MV-4-11 (cell line): ENCODE measurements around the gene FOXA3.
"Not testable (repeated sequence)": the region's sequence is repeated elsewhere in the genome, so short reads cannot be mapped to it uniquely, and the experiment has no call there.

Source experiments
- DNase-seq: peaks from one replicate; lab custom pipeline; 2025; lab: John Stamatoyannopoulos, UW

FOXA3 gene

GRCh38 chr19:45828523-45828922, 35.6 kb upstream of the FOXA3 start:
- no peak for DNase-seq

- DNase-seq: no peak
These were observed 35.2 kb upstream of the FOXA3 start for GRCh38 chr19:45828945-45829344.

- DNase-seq: no peak
These were observed 29.2 kb upstream of the FOXA3 start for GRCh38 chr19:45834970-45835369.

- no peak for DNase-seq
These were observed 21.9 kb upstream of the FOXA3 start for GRCh38 chr19:45842198-45842597.

GRCh38 chr19:45847663-45848062, 16.5 kb upstream of the FOXA3 start:
- DNase-seq: no peak

- DNase-seq: peak; percentile 6
These were observed 15.2 kb upstream of the FOXA3 start for GRCh38 chr19:45848922-45849321.

- DNase-seq: no peak
These were observed 11.9 kb upstream of the FOXA3 start for GRCh38 chr19:45852145-45852750.

GRCh38 chr19:45852983-45853382, 11.1 kb upstream of the FOXA3 start:
- no peak for DNase-seq

- DNase-seq: no peak
These were observed 9.9 kb upstream of the FOXA3 start for GRCh38 chr19:45854167-45854778.

- DNase-seq: no peak
These were observed 3.5 kb upstream of the FOXA3 start for GRCh38 chr19:45860359-45861259.

- no peak for DNase-seq
These were observed 1.9 kb upstream of the FOXA3 start for GRCh38 chr19:45862271-45862563.

GRCh38 chr19:45862564-45863334, 1.4 kb upstream of the FOXA3 start, which contains the start of gene SYMPK:
Gene SYMPK, minus strand, starts transcription at chr19:45863147. Its CDS starts 8,652 bp downstream, at chr19:45854495.
- DNase-seq: peak; percentile 100

GRCh38 chr19:45863335-45863839, 739 bp upstream of the FOXA3 start:
- no peak for DNase-seq

- no peak for DNase-seq
These were observed 530 bp downstream of the FOXA3 start for GRCh38 chr19:45864629-45865082.

- DNase-seq: no peak
These were observed 1.3 kb downstream of the FOXA3 start for GRCh38 chr19:45865269-45865948.

GRCh38 chr19:45866400-45867176, 2.5 kb downstream of the FOXA3 start:
- no peak for DNase-seq

- not testable (repeated sequence) for DNase-seq
These were observed 3.1 kb downstream of the FOXA3 start for GRCh38 chr19:45867241-45867640.

GRCh38 chr19:45870798-45871197, 6.7 kb downstream of the FOXA3 start:
- DNase-seq: no peak

GRCh38 chr19:45872095-45872919, 8.2 kb downstream of the FOXA3 start:
- DNase-seq: no peak
